Measurements from ENCODE around the gene ARMC6. TPM values are rescaled to one million over a fixed set of nuclear protein-coding genes. Genes with fewer than 3 reads are reported as not detected.

The ARMC6 gene
- total RNA-seq, 4 donors from 2014 or later, result 28.3 to 32.0 (median 28.7) TPM

GRCh38 chr19:18999016-18999758 is 34.2 kb upstream of the ARMC6 start:
- H3K4me1 ChIP-seq, result peaks cover 0 to 32% (median 3%) of the 10 kb centered on the region in 3 donors
- H3K27ac ChIP-seq, result peak overlapping the region in 1 of 4 donors; percentile 22
- H3K9me3 ChIP-seq, result no peaks in the 10 kb centered on the region
- intact Hi-C loops (cut with DNase I), result no loop called here
- 44 to 63% methylated on average over 11 to 14 of the region's 14 CpGs for WGBS, 2 donors
- no peaks in the 10 kb centered on the region for H3K27me3 ChIP-seq
- TF ChIP-seq, protein P1, sequence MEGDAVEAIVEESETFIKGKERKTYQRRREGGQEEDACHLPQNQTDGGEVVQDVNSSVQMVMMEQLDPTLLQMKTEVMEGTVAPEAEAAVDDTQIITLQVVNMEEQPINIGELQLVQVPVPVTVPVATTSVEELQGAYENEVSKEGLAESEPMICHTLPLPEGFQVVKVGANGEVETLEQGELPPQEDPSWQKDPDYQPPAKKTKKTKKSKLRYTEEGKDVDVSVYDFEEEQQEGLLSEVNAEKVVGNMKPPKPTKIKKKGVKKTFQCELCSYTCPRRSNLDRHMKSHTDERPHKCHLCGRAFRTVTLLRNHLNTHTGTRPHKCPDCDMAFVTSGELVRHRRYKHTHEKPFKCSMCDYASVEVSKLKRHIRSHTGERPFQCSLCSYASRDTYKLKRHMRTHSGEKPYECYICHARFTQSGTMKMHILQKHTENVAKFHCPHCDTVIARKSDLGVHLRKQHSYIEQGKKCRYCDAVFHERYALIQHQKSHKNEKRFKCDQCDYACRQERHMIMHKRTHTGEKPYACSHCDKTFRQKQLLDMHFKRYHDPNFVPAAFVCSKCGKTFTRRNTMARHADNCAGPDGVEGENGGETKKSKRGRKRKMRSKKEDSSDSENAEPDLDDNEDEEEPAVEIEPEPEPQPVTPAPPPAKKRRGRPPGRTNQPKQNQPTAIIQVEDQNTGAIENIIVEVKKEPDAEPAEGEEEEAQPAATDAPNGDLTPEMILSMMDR (IDR thresholded peaks at IDR 0.05), result no peak
- no peak for TF ChIP-seq POLR2A (IDR thresholded peaks at IDR 0.05)
- no peak for DNase-seq
- peaks cover 0 to 95% (median 20%) of the 10 kb centered on the region in 3 donors for H3K36me3 ChIP-seq
- no peak overlapping the region for H3K4me3 ChIP-seq

- DNase-seq, result no peak
- Histone ChIP-seq H3K27me3 (no peaks in the 10 kb centered on the region), H3K9me3 (no peaks in the 10 kb centered on the region), H3K27ac (no peak overlapping the region), H3K4me3 (no peak overlapping the region), H3K4me1 (peaks cover 0 to 32% (median 3%) of the 10 kb centered on the region in 3 donors), H3K36me3 (peaks cover 6 to 95% (median 16%) of the 10 kb centered on the region in 3 donors)
- no peak for TF ChIP-seq POLR2A (IDR thresholded peaks at IDR 0.05)
- TF ChIP-seq, protein P1 (IDR thresholded peaks at IDR 0.05), result peak in 1 of 6 experiments; percentile 21
- intact Hi-C loops (cut with DNase I), result no loop called here
- 84 to 89% methylated on average over 11 of the region's 11 CpGs for WGBS, 2 donors
Observed at GRCh38 chr19:18999896-19000620, 33.3 kb upstream of the ARMC6 start.

GRCh38 chr19:19004144-19004543 is 29.3 kb upstream of the ARMC6 start:
- Histone ChIP-seq H3K27ac (no peak overlapping the region), H3K27me3 (no peaks in the 10 kb centered on the region), H3K9me3 (no peaks in the 10 kb centered on the region), H3K36me3 (peaks cover 18 to 98% (median 33%) of the 10 kb centered on the region in 3 donors), H3K4me3 (no peak overlapping the region), H3K4me1 (peaks cover 0 to 9% (median under 1%) of the 10 kb centered on the region in 3 donors)
- no peak for TF ChIP-seq POLR2A (IDR thresholded peaks at IDR 0.05)
- TF ChIP-seq, protein P1 (IDR thresholded peaks at IDR 0.05), result no peak
- DNase-seq, result no peak
- intact Hi-C loops (cut with DNase I), result no loop called here
- 85 to 100% methylated on average over 5 to 10 of the region's 18 CpGs for WGBS, 2 donors

DNA sequence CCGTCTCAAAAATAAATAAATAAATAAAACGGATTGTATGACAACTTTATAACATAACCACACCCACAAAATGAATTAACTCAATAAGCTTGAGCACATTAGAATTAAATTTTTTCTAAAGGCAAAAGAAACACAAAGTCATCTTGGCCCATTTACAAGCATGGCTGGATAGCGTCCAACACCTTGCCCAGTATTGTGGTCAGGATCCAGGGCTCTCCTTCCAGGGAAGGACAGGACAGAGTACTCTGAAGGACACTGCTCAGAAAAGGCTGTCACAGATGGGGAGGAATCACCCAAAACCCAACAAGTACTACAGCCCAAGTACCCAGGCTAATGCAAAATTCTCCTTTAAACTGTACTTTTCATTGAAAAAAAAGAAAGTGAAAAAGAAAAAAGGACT is 27.2 kb upstream of the ARMC6 start:
- TF ChIP-seq POLR2A (IDR thresholded peaks at IDR 0.05), result no peak
- TF ChIP-seq, protein P1 (IDR thresholded peaks at IDR 0.05), result no peak
- WGBS, 2 donors, result 74 to 75% methylated on average over 3 of the region's 3 CpGs
- no peak overlapping the region for H3K27ac ChIP-seq
- H3K9me3 ChIP-seq, result no peaks in the 10 kb centered on the region
- H3K4me3 ChIP-seq, result no peak overlapping the region
- H3K36me3 ChIP-seq, result peaks cover 35 to 98% (median 46%) of the 10 kb centered on the region in 3 donors
- intact Hi-C loops (cut with DNase I), result no loop called here
- no peaks in the 10 kb centered on the region for H3K27me3 ChIP-seq
- no peak for DNase-seq
- H3K4me1 ChIP-seq, result no peaks in the 10 kb centered on the region

DNA sequence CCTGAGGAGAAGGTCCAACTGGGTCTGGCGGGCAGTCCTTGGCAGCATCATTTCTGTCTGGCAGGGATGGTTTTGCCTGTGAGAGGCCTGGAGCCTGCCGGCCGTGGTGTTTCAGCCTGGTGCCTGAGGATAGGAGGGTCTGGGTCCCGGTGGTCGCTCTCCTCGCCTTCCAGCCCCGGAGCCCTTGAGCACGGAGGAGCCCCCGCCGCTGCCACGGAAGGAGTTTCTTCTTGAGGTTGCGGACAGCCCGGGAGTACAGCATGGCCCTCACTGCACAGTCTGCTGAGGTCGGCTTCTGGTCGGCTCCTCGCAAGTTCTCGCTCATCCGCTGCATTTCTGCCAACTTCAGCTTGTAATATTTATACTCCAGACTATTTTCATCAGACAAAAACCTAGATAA is 23.5 kb upstream of the ARMC6 start:
- WGBS, 2 donors, result 92 to 95% methylated on average over 6 to 15 of the region's 18 CpGs
- Histone ChIP-seq H3K4me3 (no peak overlapping the region), H3K36me3 (peaks cover 30 to 100% (median 46%) of the 10 kb centered on the region in 3 donors), H3K9me3 (no peaks in the 10 kb centered on the region), H3K27me3 (no peaks in the 10 kb centered on the region), H3K4me1 (no peaks in the 10 kb centered on the region), H3K27ac (no peak overlapping the region)
- no peak for TF ChIP-seq POLR2A (IDR thresholded peaks at IDR 0.05)
- TF ChIP-seq, protein P1 (IDR thresholded peaks at IDR 0.05), result no peak
- no peak for DNase-seq
- intact Hi-C loops (cut with DNase I), result no loop called here
